BLaER1 treated with 17β-estradiol and CSF1 and Interleukin-3, amounts not matched to agents 10 nM and 100 nM (cell line): ENCODE results near the gene TGDS.

Experiments
- H3K27ac ChIP-seq, 11 experiments: shearing (Covaris generic); formaldehyde crosslinking; 2 replicates each; pipeline ENCODE4 v1.8.1; 2022
- H3K27me3 ChIP-seq, 11 experiments: shearing (Covaris generic); formaldehyde crosslinking; 2 replicates each; pipeline ENCODE4 v1.8.1; 2022
- H3K36me3 ChIP-seq, 11 experiments: shearing (Covaris generic); formaldehyde crosslinking; 2 replicates each; pipeline ENCODE4 v1.8.1; 2022
- H3K4me1 ChIP-seq, 10 experiments: shearing (Covaris generic); formaldehyde crosslinking; 2 replicates each; pipeline ENCODE4 v1.8.1; 2022
- H3K4me2 ChIP-seq, 11 experiments: shearing (Covaris generic); formaldehyde crosslinking; 2 replicates each; pipeline ENCODE4 v1.8.1; 2022
- H3K4me3 ChIP-seq, 10 experiments: shearing (Covaris generic); formaldehyde crosslinking; 2 replicates each; pipeline ENCODE4 v1.8.1; 2022
- H3K9ac ChIP-seq, 11 experiments: shearing (Covaris generic); formaldehyde crosslinking; 2 replicates each; pipeline ENCODE4 v1.8.1; 2022
- H3K9me3 ChIP-seq, 11 experiments: shearing (Covaris generic); formaldehyde crosslinking; replicated peaks in 1 of 11; 2 replicates each; pipeline ENCODE4 v1.8.1; 2022
- H4K20me1 ChIP-seq, 11 experiments: shearing (Covaris generic); formaldehyde crosslinking; 2 replicates each; pipeline ENCODE4 v1.8.1; 2022
- Cebpa-rat ChIP-seq, 11 experiments: shearing (Covaris generic); IDR thresholded peaks; 2 replicates each; pipeline ENCODE4 v1.8.1; 2022

Gene TGDS

DNA sequence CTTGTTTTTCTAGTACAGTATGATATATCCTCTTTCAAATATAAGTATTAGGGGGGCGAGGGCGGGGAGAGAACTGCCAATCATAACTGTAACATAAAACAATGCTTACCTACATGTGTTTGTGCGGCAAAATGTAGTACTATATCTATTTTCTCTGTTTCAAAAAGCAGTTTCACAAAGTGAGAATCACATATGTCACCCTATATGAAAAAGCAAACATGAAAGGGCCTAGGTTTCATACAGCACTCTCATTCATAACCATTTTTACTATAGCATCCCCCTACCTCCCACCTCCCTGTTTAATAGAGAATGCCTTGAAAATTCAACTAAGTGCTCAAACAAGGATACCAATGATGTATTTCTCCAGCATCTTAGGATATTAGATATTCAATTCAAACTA is 5.2 kb downstream of the TGDS start:
- Histone ChIP-seq H3K27ac (no peak overlapping the region), H3K9ac (no peak overlapping the region), H3K4me3 (no peak overlapping the region), H4K20me1 (peaks cover 0 to 10% (median 0%) of the 10 kb centered on the region in 11 experiments; a peak in 2 of 22 replicates), H3K4me2 (no peak overlapping the region), H3K36me3 (peaks cover 50 to 75% (median 56%) of the 10 kb centered on the region in 11 experiments), H3K4me1 (peaks cover 14 to 28% (median 20%) of the 10 kb centered on the region in 10 experiments), H3K27me3 (no peaks in the 10 kb centered on the region), H3K9me3 (no peaks in the 10 kb centered on the region)
- TF ChIP-seq Cebpa-rat (IDR thresholded peaks at IDR 0.05): no peak

DNA sequence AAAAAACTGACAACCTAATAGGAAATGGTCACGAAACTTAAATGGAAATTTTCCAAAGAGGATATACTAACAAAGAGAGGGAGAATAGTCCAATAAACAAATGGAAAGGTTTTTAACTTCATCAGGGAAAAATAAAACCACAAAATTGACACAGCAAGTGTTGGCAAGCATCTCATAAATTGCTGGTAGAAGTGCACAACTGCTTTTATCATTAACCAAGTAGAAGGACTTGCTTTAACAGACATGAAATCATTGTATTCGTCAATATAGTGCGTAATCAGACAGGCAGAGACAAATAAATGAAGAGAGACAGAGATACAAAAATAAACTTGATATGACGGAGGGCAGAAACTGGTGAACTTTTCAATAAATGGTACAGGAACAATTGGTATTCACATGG is 7.4 kb downstream of the TGDS start:
- H3K36me3 ChIP-seq: peaks cover 71 to 94% (median 78%) of the 10 kb centered on the region in 11 experiments
- no peaks in the 10 kb centered on the region for H3K27me3 ChIP-seq
- H3K27ac ChIP-seq: no peak overlapping the region
- H3K4me1 ChIP-seq: peaks cover 0 to 11% (median 1%) of the 10 kb centered on the region in 10 experiments; a peak in 6 of 20 replicates
- H3K4me3 ChIP-seq: no peak overlapping the region
- H3K9ac ChIP-seq: no peak overlapping the region
- TF ChIP-seq Cebpa-rat (IDR thresholded peaks at IDR 0.05): no peak
- H4K20me1 ChIP-seq: peaks cover 0 to 5% (median 0%) of the 10 kb centered on the region in 11 experiments; a peak in 1 of 22 replicates
- peaks cover 0 to 15% (median 0%) of the 10 kb centered on the region in 11 experiments; a peak in 3 of 22 replicates for H3K9me3 ChIP-seq
- H3K4me2 ChIP-seq: no peak overlapping the region

DNA sequence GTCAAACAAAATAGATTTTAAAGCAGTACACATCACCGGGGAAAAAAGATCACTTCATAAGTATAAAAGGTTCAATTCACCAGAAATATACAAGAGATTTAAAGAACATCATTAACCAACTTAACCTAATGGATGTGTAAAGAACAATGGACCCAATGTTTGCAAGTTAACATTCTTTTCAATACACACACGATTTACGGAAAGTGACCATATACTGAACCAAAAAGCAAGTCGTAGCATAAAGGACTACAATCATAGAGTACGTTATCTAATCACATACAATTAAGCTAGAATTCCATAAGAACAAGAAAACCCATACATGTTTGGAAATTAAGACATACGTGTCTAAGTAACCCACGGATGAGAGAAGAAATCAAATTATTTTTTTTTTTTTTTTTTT is 9.6 kb downstream of the TGDS start:
- Histone ChIP-seq H3K9ac (no peak overlapping the region), H4K20me1 (peaks cover 0 to 4% (median 0%) of the 10 kb centered on the region in 11 experiments; a peak in 1 of 22 replicates), H3K9me3 (peaks cover 0 to 25% (median 12%) of the 10 kb centered on the region in 11 experiments; a peak in 15 of 22 replicates), H3K36me3 (peaks cover 71 to 96% (median 81%) of the 10 kb centered on the region in 11 experiments), H3K27me3 (no peaks in the 10 kb centered on the region), H3K4me1 (no peaks in the 10 kb centered on the region), H3K4me2 (no peak overlapping the region), H3K4me3 (no peak overlapping the region), H3K27ac (no peak overlapping the region)
- no peak for TF ChIP-seq Cebpa-rat (IDR thresholded peaks at IDR 0.05)

DNA sequence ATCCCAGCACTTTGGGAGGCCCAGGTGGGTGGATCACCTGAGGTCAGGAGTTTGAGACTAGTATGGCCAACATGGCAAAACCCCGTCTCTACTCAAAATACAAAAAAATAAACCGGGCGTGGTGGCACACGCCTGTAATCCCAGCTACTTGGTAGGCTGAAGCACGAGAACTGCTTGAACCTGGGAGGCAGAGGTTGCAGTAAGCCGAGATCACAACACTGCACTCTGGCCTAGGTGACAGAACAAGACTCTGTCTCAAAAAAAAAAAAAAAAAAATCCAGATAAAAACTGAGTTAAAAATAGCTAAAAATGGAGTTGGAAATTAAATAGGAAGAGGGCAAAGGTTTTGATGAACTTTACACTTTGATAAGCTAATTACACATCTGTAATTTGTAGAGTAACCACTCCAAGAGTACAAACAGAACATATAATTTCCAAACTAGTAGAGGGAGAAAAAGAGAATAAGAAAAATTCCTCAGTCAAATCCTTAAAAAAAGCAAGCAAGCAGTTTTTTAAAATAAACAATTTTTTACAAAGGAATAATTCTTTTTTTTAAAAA is 10.3 kb downstream of the TGDS start:
- Histone ChIP-seq H3K4me1 (no peaks in the 10 kb centered on the region), H3K9me3 (peaks cover 0 to 25% (median 12%) of the 10 kb centered on the region in 11 experiments; a peak in 15 of 22 replicates)
- no peak for TF ChIP-seq Cebpa-rat (IDR thresholded peaks at IDR 0.05)

DNA sequence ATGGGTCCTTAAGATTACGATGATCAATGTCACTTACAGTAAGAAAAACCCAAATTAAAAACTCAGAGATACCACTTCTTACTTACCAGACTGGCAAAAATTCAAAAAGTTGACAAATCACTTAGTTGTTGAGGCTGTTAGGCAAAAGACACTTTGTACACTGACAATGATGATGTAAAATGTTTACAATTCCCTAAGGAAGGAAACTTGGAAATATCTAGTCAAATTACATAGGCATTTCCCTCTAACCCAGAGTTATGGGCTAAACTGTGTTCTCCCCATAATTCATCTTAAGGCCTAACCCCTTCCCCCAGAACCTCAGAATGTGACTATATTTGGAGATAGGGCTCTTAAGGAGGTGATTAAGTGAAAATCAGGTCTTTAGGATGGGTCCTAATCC is 12.0 kb downstream of the TGDS start:
- Histone ChIP-seq H3K9me3 (peaks cover 0 to 25% (median 12%) of the 10 kb centered on the region in 11 experiments; a peak in 15 of 22 replicates), H3K4me1 (no peaks in the 10 kb centered on the region), H4K20me1 (no peaks in the 10 kb centered on the region), H3K9ac (no peak overlapping the region), H3K27ac (no peak overlapping the region), H3K27me3 (no peaks in the 10 kb centered on the region), H3K4me2 (no peak overlapping the region), H3K36me3 (peaks cover 79 to 99% (median 87%) of the 10 kb centered on the region in 11 experiments), H3K4me3 (no peak overlapping the region)
- no peak for TF ChIP-seq Cebpa-rat (IDR thresholded peaks at IDR 0.05)

More for the DNA sequence above, 10.3 kb downstream of the TGDS start:
- H3K4me3 ChIP-seq: no peak overlapping the region
- no peak overlapping the region for H3K9ac ChIP-seq
- no peak overlapping the region for H3K27ac ChIP-seq
- H3K27me3 ChIP-seq: no peaks in the 10 kb centered on the region
- H3K36me3 ChIP-seq: peaks cover 71 to 96% (median 81%) of the 10 kb centered on the region in 11 experiments
- H4K20me1 ChIP-seq: no peaks in the 10 kb centered on the region
- no peak overlapping the region for H3K4me2 ChIP-seq

DNA sequence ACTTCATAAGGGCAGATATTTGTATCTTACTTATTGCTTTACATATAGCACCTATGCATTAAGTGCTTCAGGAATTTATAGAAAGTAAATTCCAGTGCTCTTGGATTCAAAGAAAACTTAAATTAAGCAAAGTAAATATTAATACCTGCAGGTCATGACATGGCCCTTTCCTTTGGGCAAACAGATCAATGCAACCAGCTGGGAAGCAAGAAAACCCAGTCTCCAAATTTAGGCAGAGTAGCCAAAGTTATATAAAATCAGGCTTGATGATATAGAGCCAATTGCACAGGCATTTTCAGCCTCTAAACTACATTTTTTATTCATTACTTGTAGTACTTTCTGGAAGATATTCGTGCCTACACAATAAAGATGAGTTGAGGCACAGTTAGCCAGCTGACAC is 16.9 kb downstream of the TGDS start:
- Histone ChIP-seq H3K9me3 (peaks cover 4 to 17% (median 13%) of the 10 kb centered on the region in 11 experiments; a peak in 18 of 22 replicates), H3K36me3 (peaks cover 86 to 100% (median 95%) of the 10 kb centered on the region in 11 experiments), H3K4me3 (no peak overlapping the region), H4K20me1 (no peaks in the 10 kb centered on the region), H3K9ac (no peak overlapping the region), H3K27me3 (no peaks in the 10 kb centered on the region), H3K4me1 (no peaks in the 10 kb centered on the region), H3K27ac (no peak overlapping the region), H3K4me2 (no peak overlapping the region)
- no peak for TF ChIP-seq Cebpa-rat (IDR thresholded peaks at IDR 0.05)

DNA sequence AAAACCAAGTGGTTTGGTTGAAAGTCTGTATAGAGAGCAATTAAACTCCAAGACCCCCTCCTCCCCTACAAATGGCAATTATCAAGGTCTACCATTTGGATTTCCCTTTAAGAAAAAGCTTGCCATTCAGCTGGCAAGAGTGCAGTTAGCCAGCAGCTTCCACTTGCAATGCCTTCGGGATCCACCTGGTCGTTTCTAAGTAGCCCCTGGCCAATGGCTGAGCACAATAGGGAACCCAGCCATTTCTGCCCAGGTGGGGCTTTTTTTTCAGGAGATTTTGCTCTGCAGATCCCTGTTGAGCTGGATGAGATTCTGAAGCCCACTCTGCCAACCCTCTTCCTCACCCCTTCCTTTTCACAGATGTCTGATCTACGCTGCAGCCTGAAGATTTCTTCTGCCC is 26.3 kb downstream of the TGDS start:
- Histone ChIP-seq H4K20me1 (no peaks in the 10 kb centered on the region), H3K36me3 (peaks cover 59 to 66% (median 63%) of the 10 kb centered on the region in 11 experiments), H3K9me3 (peaks cover 0 to 19% (median 9%) of the 10 kb centered on the region in 11 experiments; a peak in 16 of 22 replicates), H3K27me3 (no peaks in the 10 kb centered on the region), H3K9ac (no peak overlapping the region), H3K4me3 (no peak overlapping the region), H3K4me1 (no peaks in the 10 kb centered on the region), H3K4me2 (no peak overlapping the region), H3K27ac (no peak overlapping the region)
- no peak for TF ChIP-seq Cebpa-rat (IDR thresholded peaks at IDR 0.05)

DNA sequence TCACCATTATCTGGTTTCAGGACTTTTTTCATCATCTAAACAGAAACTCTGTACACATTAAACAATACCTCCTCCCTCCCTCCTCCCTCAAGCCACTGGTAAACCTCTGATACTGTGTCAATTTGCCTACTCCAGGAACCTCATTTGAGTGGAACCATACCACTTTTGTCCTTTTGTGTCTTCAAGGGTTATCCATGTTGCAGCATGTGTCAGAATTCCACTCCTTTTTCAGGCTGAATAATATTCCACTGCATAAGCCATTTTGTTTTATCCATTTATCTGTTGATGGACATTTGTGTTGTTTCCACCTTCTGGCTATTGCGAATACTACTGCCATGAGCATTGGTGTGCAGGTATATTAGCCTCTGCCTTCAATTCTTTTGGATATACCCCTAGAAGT is 27.5 kb downstream of the TGDS start:
- no peaks in the 10 kb centered on the region for H4K20me1 ChIP-seq
- no peak overlapping the region for H3K4me3 ChIP-seq
- TF ChIP-seq Cebpa-rat (IDR thresholded peaks at IDR 0.05): no peak

DNA sequence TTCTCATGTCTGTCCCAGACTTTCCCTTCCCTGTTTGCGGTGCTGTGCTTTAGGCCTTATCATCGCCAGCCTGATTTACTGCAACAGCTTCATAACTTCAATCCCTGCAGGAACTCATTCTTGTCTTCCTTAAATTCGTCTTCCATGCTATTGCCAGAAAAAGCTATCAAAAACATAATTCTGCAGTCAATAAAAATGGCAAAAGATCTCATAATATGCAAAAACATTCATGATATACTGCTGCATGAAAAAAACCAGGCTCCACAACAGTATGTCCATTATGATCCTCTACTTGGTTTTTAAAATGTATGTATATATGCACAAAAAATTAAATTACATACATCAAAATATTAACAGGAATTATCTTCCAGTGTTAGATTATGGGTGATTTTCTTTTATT is 28.4 kb downstream of the TGDS start:
- peaks cover 0 to 7% (median 0%) of the 10 kb centered on the region in 11 experiments; a peak in 4 of 22 replicates for H3K9me3 ChIP-seq
- H3K27ac ChIP-seq: no peak overlapping the region
- H4K20me1 ChIP-seq: no peaks in the 10 kb centered on the region
- H3K36me3 ChIP-seq: peaks cover 40 to 60% (median 53%) of the 10 kb centered on the region in 11 experiments
- no peak overlapping the region for H3K4me3 ChIP-seq
- no peaks in the 10 kb centered on the region for H3K27me3 ChIP-seq
- no peak for TF ChIP-seq Cebpa-rat (IDR thresholded peaks at IDR 0.05)
- no peaks in the 10 kb centered on the region for H3K4me1 ChIP-seq
- no peak overlapping the region for H3K4me2 ChIP-seq
- no peak overlapping the region for H3K9ac ChIP-seq

More for the DNA sequence above, 27.5 kb downstream of the TGDS start:
- Histone ChIP-seq H3K9ac (no peak overlapping the region), H3K27me3 (no peaks in the 10 kb centered on the region), H3K9me3 (peaks cover 0 to 11% (median 6%) of the 10 kb centered on the region in 11 experiments; a peak in 12 of 22 replicates), H3K4me2 (no peak overlapping the region), H3K27ac (no peak overlapping the region), H3K36me3 (peaks cover 49 to 60% (median 54%) of the 10 kb centered on the region in 11 experiments), H3K4me1 (no peaks in the 10 kb centered on the region)
